Karpas-422 (cell line): Measurements from ENCODE around the gene PEX10. TPM values are rescaled to one million over a fixed set of nuclear protein-coding genes. Genes with fewer than 3 reads are reported as not detected.

Experiments
- DNase-seq: peaks from one replicate; pipeline ENCODE4 v3.0.0-alpha.2; 2015
- H2AFZ ChIP-seq: fragments of 200-600 bp; sonication (generic); 2 replicates; pipeline ENCODE4 v1.6.1; 2014; ENCODE audit warnings: antibody characterized with exemption, low read length, mixed read lengths
- H3K27ac ChIP-seq: fragments of 200-600 bp; sonication (generic); 2 replicates; pipeline ENCODE4 v1.5.1; 2014; ENCODE audit warnings: mild to moderate bottlenecking, low read length, moderate library complexity
- H3K27me3 ChIP-seq: fragments of 200-600 bp; sonication (generic); 2 replicates; pipeline ENCODE4 v1.6.1; 2014; ENCODE audit warnings: low read length, mixed read lengths
- H3K36me3 ChIP-seq: fragments of 200-600 bp; sonication (generic); 2 replicates; pipeline ENCODE4 v1.6.1; 2014; ENCODE audit warnings: low read length, mixed read lengths; ENCODE audit not compliant: insufficient read depth
- H3K4me1 ChIP-seq: fragments of 200-600 bp; sonication (generic); 2 replicates; pipeline ENCODE4 v1.6.1; 2014; ENCODE audit warnings: mild to moderate bottlenecking, low read length, mixed read lengths
- H3K4me2 ChIP-seq: fragments of 200-600 bp; sonication (generic); 2 replicates; pipeline ENCODE4 v1.6.1; 2014; ENCODE audit warnings: low read length, low read depth, mild to moderate bottlenecking; ENCODE audit not compliant: poor library complexity, severe bottlenecking
- H3K4me3 ChIP-seq: fragments of 200-600 bp; sonication (generic); 2 replicates; pipeline ENCODE4 v1.5.1; 2014; ENCODE audit warnings: mild to moderate bottlenecking, antibody characterized with exemption, low read length, mixed read lengths
- H3K79me2 ChIP-seq: fragments of 200-600 bp; sonication (generic); 2 replicates; pipeline ENCODE4 v1.6.1; 2014; ENCODE audit warnings: mild to moderate bottlenecking, low read length, mixed read lengths
- H3K9ac ChIP-seq: fragments of 200-600 bp; sonication (generic); 2 replicates; pipeline ENCODE4 v1.6.0; 2014; ENCODE audit warnings: low read length
- H3K9me2 ChIP-seq: fragments of 200-600 bp; sonication (generic), shearing (Covaris generic); replicated peaks from 2 replicates; pipeline ENCODE4 v1.6.0; 2014; ENCODE audit warnings: mild to moderate bottlenecking, low read length, moderate library complexity; ENCODE audit not compliant: insufficient read depth
- H3K9me3 ChIP-seq: fragments of 300-700, 200-600 bp; sonication (generic); 2 replicates; pipeline ENCODE4 v1.6.1; 2014; ENCODE audit warnings: low read length, mixed read lengths
- H4K20me1 ChIP-seq: fragments of 200-600 bp; sonication (generic); 2 replicates; pipeline ENCODE4 v1.6.1; 2014; ENCODE audit warnings: mild to moderate bottlenecking, antibody characterized with exemption, low read length, low read depth; ENCODE audit not compliant: insufficient read depth
- total RNA-seq: library from RNA; depleted of rRNA; stranded (reverse); fragments of >200 nt; shearing (Covaris generic); gene quantifications from 2 replicates; pipeline ENCODE4 v1.2.3, GENCODE V29; 2014; ENCODE audit warnings: low replicate concordance

Gene PEX10
- total RNA-seq, 1 experiment from 2014 or later = 21.4 TPM

- H3K27me3 ChIP-seq = no peaks in the 10 kb centered on the region
- peaks cover 26% of the 10 kb centered on the region for H4K20me1 ChIP-seq
- H3K4me2 ChIP-seq = peak overlapping the region; percentile 100
- H3K36me3 ChIP-seq = peaks cover 13% of the 10 kb centered on the region
- H3K79me2 ChIP-seq = peaks cover 52% of the 10 kb centered on the region
- peaks cover 27% of the 10 kb centered on the region for H3K4me1 ChIP-seq
- H3K9me2 ChIP-seq = no peaks in the 10 kb centered on the region
- H3K27ac ChIP-seq = peak overlapping the region; percentile 30; the same call in 1 of the 2 replicates
- H3K4me3 ChIP-seq = peak overlapping the region; percentile 100
- peak; percentile 49 for DNase-seq
- peak overlapping the region; percentile 98 for H3K9ac ChIP-seq
- H3K9me3 ChIP-seq = no peaks in the 10 kb centered on the region
- H2AFZ ChIP-seq = no peak overlapping the region
These were observed 20.3 kb downstream of the PEX10 start for GRCh38 chr1:2391931-2392509.

- peaks cover 49% of the 10 kb centered on the region for H3K79me2 ChIP-seq
- peak; percentile 100 for DNase-seq
These were observed 21.1 kb downstream of the PEX10 start, which contains the start of the genes MORN1 and RER1 for GRCh38 chr1:2391041-2391930. Gene MORN1 (minus strand): TSS chr1:2391554. CDS start chr1:2391533, 21 bp downstream. Gene RER1 (plus strand): TSS chr1:2391841. CDS start chr1:2395791, 3,950 bp downstream.

GRCh38 chr1:2389644-2390043 is 22.7 kb downstream of the PEX10 start:
- no peaks in the 10 kb centered on the region for H3K9me2 ChIP-seq
- H2AFZ ChIP-seq = no peak overlapping the region
- DNase-seq = no peak
- H3K9me3 ChIP-seq = no peaks in the 10 kb centered on the region
- H3K27me3 ChIP-seq = no peaks in the 10 kb centered on the region
- no peaks in the 10 kb centered on the region; the same call in 1 of the 2 replicates for H3K36me3 ChIP-seq
- peaks cover 40% of the 10 kb centered on the region for H3K79me2 ChIP-seq
- peak overlapping the region; percentile 99; the same call in 1 of the 2 replicates for H3K4me3 ChIP-seq
- peaks cover 27% of the 10 kb centered on the region for H3K4me1 ChIP-seq
- peak overlapping the region; percentile 94 for H3K4me2 ChIP-seq
- H3K9ac ChIP-seq = peak overlapping the region; percentile 91
- H4K20me1 ChIP-seq = peaks cover 23% of the 10 kb centered on the region
- H3K27ac ChIP-seq = no peak overlapping the region

More at GRCh38 chr1:2391041-2391930, 21.1 kb downstream of the PEX10 start, which contains the start of the genes MORN1 and RER1:
- H3K4me2 ChIP-seq = peak within 1 kb of the TSS; percentile 100
- H4K20me1 ChIP-seq = peaks cover 26% of the 10 kb centered on the region
- no peaks in the 10 kb centered on the region for H3K9me2 ChIP-seq
- peak within 1 kb of the TSS; percentile 98 for H3K9ac ChIP-seq
- no peaks in the 10 kb centered on the region for H3K9me3 ChIP-seq
- H3K4me1 ChIP-seq = peaks cover 27% of the 10 kb centered on the region
- H2AFZ ChIP-seq = peak within 1 kb of the TSS; percentile 62
- peak within 1 kb of the TSS; percentile 30; the same call in 1 of the 2 replicates for H3K27ac ChIP-seq
- peak within 1 kb of the TSS; percentile 100 for H3K4me3 ChIP-seq
- peaks cover 9% of the 10 kb centered on the region for H3K36me3 ChIP-seq
- H3K27me3 ChIP-seq = no peaks in the 10 kb centered on the region

GRCh38 chr1:2388004-2388913 is 24.1 kb downstream of the PEX10 start:
- H3K36me3 ChIP-seq = no peaks in the 10 kb centered on the region
- no peak overlapping the region for H3K27ac ChIP-seq
- no peak overlapping the region for H3K4me3 ChIP-seq
- H3K9me3 ChIP-seq = no peaks in the 10 kb centered on the region
- H3K4me2 ChIP-seq = no peak overlapping the region
- H3K9me2 ChIP-seq = no peaks in the 10 kb centered on the region
- H2AFZ ChIP-seq = no peak overlapping the region
- no peak overlapping the region for H3K9ac ChIP-seq
- peaks cover 21% of the 10 kb centered on the region for H3K4me1 ChIP-seq
- peaks cover 10% of the 10 kb centered on the region for H4K20me1 ChIP-seq
- no peak for DNase-seq
- H3K79me2 ChIP-seq = peaks cover 26% of the 10 kb centered on the region
- no peaks in the 10 kb centered on the region for H3K27me3 ChIP-seq

- Histone ChIP-seq H3K79me2 (peaks cover 12% of the 10 kb centered on the region), H3K4me3 (no peak overlapping the region), H3K9me3 (no peaks in the 10 kb centered on the region), H3K9ac (no peak overlapping the region), H3K27ac (no peak overlapping the region), H3K4me1 (peaks cover 11% of the 10 kb centered on the region), H3K9me2 (no peaks in the 10 kb centered on the region), H2AFZ (no peak overlapping the region), H3K4me2 (no peak overlapping the region), H3K36me3 (no peaks in the 10 kb centered on the region), H3K27me3 (no peaks in the 10 kb centered on the region), H4K20me1 (no peaks in the 10 kb centered on the region; the same call in 1 of the 2 replicates)
- DNase-seq = no peak
These were observed 25.4 kb downstream of the PEX10 start for GRCh38 chr1:2386636-2387611.

GRCh38 chr1:2385606-2386280 is 26.6 kb downstream of the PEX10 start:
- H3K9ac ChIP-seq = no peak overlapping the region

More at GRCh38 chr1:2385606-2386280, 26.6 kb downstream of the PEX10 start:
- no peaks in the 10 kb centered on the region for H3K36me3 ChIP-seq
- H3K79me2 ChIP-seq = peaks cover 8% of the 10 kb centered on the region
- H2AFZ ChIP-seq = no peak overlapping the region
- H3K4me2 ChIP-seq = no peak overlapping the region
- H3K27ac ChIP-seq = no peak overlapping the region
- no peak for DNase-seq
- peaks cover 7% of the 10 kb centered on the region; the same call in 1 of the 2 replicates for H4K20me1 ChIP-seq
- H3K27me3 ChIP-seq = no peaks in the 10 kb centered on the region
- peaks cover 11% of the 10 kb centered on the region for H3K4me1 ChIP-seq
- H3K9me2 ChIP-seq = no peaks in the 10 kb centered on the region
- no peak overlapping the region for H3K4me3 ChIP-seq
- no peaks in the 10 kb centered on the region for H3K9me3 ChIP-seq
